K562 (cell line): Measurements from ENCODE around the gene SORT1. TPM values are rescaled to one million over a fixed set of nuclear protein-coding genes. Genes with fewer than 3 reads are reported as not detected.
"Not testable (repeated sequence)": the region's sequence is repeated elsewhere in the genome, so short reads cannot be mapped to it uniquely, and the experiment has no call there.

Source experiments
- ATAC-seq: fragments of 200-7000 bp; cut with Tn5 transposase; 3 replicates; pipeline ENCODE4 v1.9.1; 2020; ENCODE audit warnings: moderate library complexity
- BruUV-seq: library from RNA; stranded (reverse); fragments of 400-500 nt; replicated peaks from 2 replicates; lab custom pipeline; 2021; lab: Mats Ljungman, UMichigan
- CTCF ChIA-PET: fragments of 300-600 bp; formaldehyde crosslinking; extraction: SDS; loops from one replicate; lab custom pipeline; 2021; ENCODE audit warnings: low intra/inter-chr PET ratio; lab: Yijun Ruan, JAX
- POLR2A ChIA-PET: fragments of 300-600, 350-650 bp; sonication (Branson Sonifier 250); formaldehyde crosslinking; extraction: SDS; loops from one replicate; lab custom pipeline; 2021; ENCODE audit warnings: antibody characterized with exemption, inconsistent platforms; lab: Yijun Ruan, JAX
- DNase-seq, 4 experiments: peaks; one replicate each; pipeline versions ENCODE4 v3.0.0 to v3.0.0-alpha.2; 2011 to 2018; ENCODE audit warnings: low spot score in 3 of 4, mixed read lengths in 3 of 4; ENCODE audit errors: extremely low read depth in 1 of 4
- FAIRE-seq: peaks from 2 replicates; lab custom pipeline; 2011; peaks lifted over from hg19 to GRCh38; lab: Jason Lieb, UNC
- H2AFZ ChIP-seq: 2 replicates; pipeline ENCODE4 v1.6.0; 2011; ENCODE audit warnings: low read depth, low read length, control low read depth, inconsistent platforms
- H3K27ac ChIP-seq: fragments of 200-600 bp; 3 replicates; pipeline ENCODE4 v1.8.0; 2011; ENCODE audit warnings: low read depth, mild to moderate bottlenecking, control low read depth, inconsistent platforms, low read length, moderate library complexity, mixed read lengths; ENCODE audit errors: extremely low read depth
- H3K27me3 ChIP-seq, 2 experiments: fragments of 300-600 bp in 1 of 2; 2 replicates in 1 of 2; 3 replicates in 1 of 2; pipeline versions ENCODE4 v1.6.0 to v1.8.0; 2011; ENCODE audit warnings: inconsistent platforms in 2 of 2, low read length in 2 of 2, mild to moderate bottlenecking in 1 of 2, mixed read lengths in 1 of 2, moderate library complexity in 1 of 2; ENCODE audit not compliant: control insufficient read depth in 2 of 2, insufficient read depth in 2 of 2
- H3K36me3 ChIP-seq: fragments of 300-600 bp; 3 replicates; pipeline ENCODE4 v1.8.0; 2011; ENCODE audit warnings: mild to moderate bottlenecking, low read length, inconsistent platforms; ENCODE audit not compliant: control insufficient read depth, insufficient read depth
- H3K4me1 ChIP-seq, 2 experiments: fragments of 200-600 bp in 1 of 2; replicated peaks in 1 of 2; 2 replicates in 1 of 2; 3 replicates in 1 of 2; pipeline versions ENCODE4 v1.5.1 to v1.8.0; 2011; ENCODE audit warnings: inconsistent platforms in 2 of 2, low read length in 2 of 2, mild to moderate bottlenecking in 1 of 2, mixed read lengths in 1 of 2, moderate library complexity in 1 of 2; ENCODE audit not compliant: control insufficient read depth in 2 of 2, insufficient read depth in 2 of 2
- H3K4me2 ChIP-seq: 2 replicates; pipeline ENCODE4 v1.6.1; 2011; ENCODE audit warnings: low read length, control low read depth, inconsistent platforms, mixed read lengths; ENCODE audit not compliant: insufficient read depth
- H3K4me3 ChIP-seq: fragments of 200-600 bp; sonication (generic), shearing (Covaris generic); 2 replicates; pipeline ENCODE4 v1.5.1; 2016; ENCODE audit warnings: control low read depth, inconsistent platforms
- H3K79me2 ChIP-seq: fragments of 200-600 bp; 3 replicates; pipeline ENCODE4 v1.8.0; 2011; ENCODE audit warnings: low read length, inconsistent platforms; ENCODE audit not compliant: control insufficient read depth, insufficient read depth
- H3K9ac ChIP-seq, 2 experiments: 2 replicates each; pipeline versions ENCODE4 v1.6.0 to v1.6.1; 2011; ENCODE audit warnings: low read depth in 2 of 2, low read length in 2 of 2, control low read depth in 1 of 2, inconsistent platforms in 1 of 2, mild to moderate bottlenecking in 1 of 2, mixed read lengths in 1 of 2; ENCODE audit not compliant: insufficient read depth in 1 of 2
- H3K9me1 ChIP-seq: one replicate; pipeline ENCODE4 v1.6.0; 2011; ENCODE audit warnings: inconsistent platforms, mild to moderate bottlenecking, low read length, moderate library complexity; ENCODE audit not compliant: control insufficient read depth, insufficient read depth
- H3K9me3 ChIP-seq: replicated peaks from 2 replicates; pipeline ENCODE4 v1.5.1; 2011; ENCODE audit warnings: low read depth, low read length, inconsistent platforms; ENCODE audit not compliant: control insufficient read depth, insufficient read depth
- H4K20me1 ChIP-seq: replicated peaks from 2 replicates; pipeline ENCODE4 v1.6.1; 2011; ENCODE audit warnings: low read length, inconsistent platforms, mixed read lengths; ENCODE audit not compliant: control insufficient read depth, insufficient read depth
- ARID1B ChIP-seq: fragments of 450-650 bp; IDR thresholded peaks from 2 replicates; pipeline ENCODE4 v1.6.1; 2016; ENCODE audit warnings: antibody characterized with exemption, mild to moderate bottlenecking, inconsistent platforms
- BCOR ChIP-seq: fragments of 450-650 bp; IDR thresholded peaks from 2 replicates; pipeline ENCODE4 v1.6.1; 2016
- BRD9 ChIP-seq: fragments of 450-650 bp; IDR thresholded peaks from 2 replicates; pipeline ENCODE4 v1.6.1; 2018; ENCODE audit warnings: low read depth; ENCODE audit not compliant: partially characterized antibody
- CBFA2T3 ChIP-seq: fragments of 450-650 bp; IDR thresholded peaks from 2 replicates; pipeline ENCODE4 v1.6.1; 2017
- DPF2 ChIP-seq: fragments of 450-650 bp; IDR thresholded peaks from 2 replicates; pipeline ENCODE4 v1.6.1; 2016
- FOSL1 ChIP-seq: fragments of 200-800 bp; sonication (Bioruptor generic); conservative IDR thresholded peaks from 2 replicates; pipeline ENCODE4 v1.6.1; 2016; ENCODE audit warnings: missing genetic modification characterization, missing compliant biosample characterization
- NR2C2 ChIP-seq, 2 experiments: fragments of 200-800 bp in 1 of 2; sonication (Bioruptor generic) in 1 of 2; sonication (generic) in 1 of 2; formaldehyde crosslinking in 1 of 2; IDR thresholded peaks; 2 replicates each; pipeline versions ENCODE4 v1.6.1 to v1.8.0; 2016 to 2022; ENCODE audit warnings: mild to moderate bottlenecking in 1 of 2, missing compliant biosample characterization in 1 of 2, missing genetic modification characterization in 1 of 2, missing genetic modification reagents in 1 of 2
- SMARCA4 ChIP-seq: fragments of 450-650 bp; IDR thresholded peaks from 2 replicates; pipeline ENCODE4 v1.6.1; 2016
- SMARCE1 ChIP-seq: fragments of 450-650 bp; IDR thresholded peaks from 2 replicates; pipeline ENCODE4 v1.7.1; 2016; ENCODE audit warnings: mild to moderate bottlenecking
- ZNF384 ChIP-seq: IDR thresholded peaks from 2 replicates; pipeline ENCODE4 v1.6.1; 2012; ENCODE audit warnings: low read depth, low read length, improper control_type of control experiment
- ZNF592 ChIP-seq: fragments of 450-650 bp; IDR thresholded peaks from 2 replicates; pipeline ENCODE4 v1.6.1; 2017; ENCODE audit warnings: antibody characterized with exemption, mild to moderate bottlenecking
- WGBS: fragments of 100-300 bp; shearing (Covaris generic); methylation state at CpG from one replicate; pipeline ENCODE4 v1.1.6; 2016; ENCODE audit warnings: low coverage, mixed read lengths; ENCODE audit not compliant: insufficient coverage; ENCODE audit errors: missing lambda C conversion rate; 5-methylcytosine and 5-hydroxymethylcytosine counted together
- in situ Hi-C: fragments of 300-500 bp; cut with MboI; formaldehyde crosslinking; loops from 4 replicates; pipeline ENCODE4 v1.15.0; 2018; ENCODE audit warnings: inconsistent platforms, mixed read lengths
- intact Hi-C: fragments of 100-400 bp; cut with micrococcal nuclease; formaldehyde crosslinking; loops from 2 replicates; pipeline ENCODE4 v1.14.2; 2022
- polyA plus RNA-seq, 8 experiments: library from polyadenylated mRNA; depleted of rRNA in 4 of 8; stranded (reverse) in 5 of 8; unstranded in 3 of 8; fragments of >200 nt; fragmentation: Nextera tagmentation in 2 of 8; fragmentation: Illumina TruSeq in 1 of 8; extraction: Ambion mirVana in 2 of 8; extraction: Trizol in 1 of 8; gene quantifications; 2 replicates each; pipeline versions ENCODE4 v1.2.1 to v1.2.3, GENCODE V29; 2011 to 2014; ENCODE audit warnings: inconsistent platforms in 1 of 8, missing spikeins in 1 of 8
- total RNA-seq, 7 experiments: library from RNA; depleted of rRNA in 6 of 7; stranded (reverse); fragments of >200 nt in 6 of 7; fragmentation: Illumina TruSeq in 2 of 7; extraction: Trizol in 2 of 7; gene quantifications; 2 replicates each; pipeline versions ENCODE4 v1.2.1 to v1.2.3, GENCODE V29; 2011 to 2021; ENCODE audit warnings: low replicate concordance in 1 of 7
- TF ChIP-seq, protein P1 (sequence below), 2 experiments: IDR thresholded peaks in 1 of 2; conservative IDR thresholded peaks in 1 of 2; 2 replicates each; pipeline ENCODE4 v1.6.1; 2016; ENCODE audit warnings: low read depth in 2 of 2, mild to moderate bottlenecking in 1 of 2, missing compliant biosample characterization in 1 of 2, missing genetic modification characterization in 1 of 2, moderate library complexity in 1 of 2

The SORT1 gene
- total and polyA plus RNA-seq, 9 of the 15 experiments (the other 6 are each of a cell fraction or from before 2014, with no cell fraction given), result 27.4 to 112 (median 65.0) TPM

- H4K20me1 ChIP-seq; FAIRE-seq; BruUV-seq; H3K4me3 ChIP-seq; H3K27me3 ChIP-seq; in situ Hi-C loops; H3K9me1 ChIP-seq; H3K9me3 ChIP-seq; ATAC-seq; H2AFZ ChIP-seq; TF ChIP-seq NR2C2 (CRISPR knock-in tag; IDR thresholded peaks at IDR 0.05): not testable (repeated sequence)
- Histone ChIP-seq H3K36me3 (peaks cover 22% of the 10 kb centered on the region), H3K79me2 (peaks cover 74% of the 10 kb centered on the region), H3K27ac (peak overlapping the region; percentile 92; the same call in 1 of the 3 replicates), H3K4me1 (peaks cover 37 to 58% of the 10 kb centered on the region in 2 experiments), H3K9ac (0 out of 4 replicates have a peak overlapping the region, but pooled peaks of 1 of the 2 experiments have one; percentile 4), H3K4me2 (peak overlapping the region; percentile 87)
- peak in 1 of 4 experiments; percentile 42 for DNase-seq
- 0% methylated on average over 8 of the region's 8 CpGs for WGBS
- TF ChIP-seq SMARCE1 (peak; percentile 37; the same call in 1 of the 2 replicates), ZNF592 (peak; percentile 22; the same call in 1 of the 2 replicates), ZNF384 (peak; percentile 79; the same call in 1 of the 2 replicates), BRD9 (peak; percentile 27), NR2C2 (tag; IDR thresholded peaks at IDR 0.05) (peak; percentile 17), BCOR (peak; percentile 18; the same call in 1 of the 2 replicates), DPF2 (peak; percentile 49; the same call in 1 of the 2 replicates), ARID1B (peak; percentile 55), SMARCA4 (0 out of 2 replicates have a peak, but pooled peaks have one; percentile 15), FOSL1 (peak; percentile 48), CBFA2T3 (peak; percentile 26; the same call in 1 of the 2 replicates)
- TF ChIP-seq, protein P1, sequence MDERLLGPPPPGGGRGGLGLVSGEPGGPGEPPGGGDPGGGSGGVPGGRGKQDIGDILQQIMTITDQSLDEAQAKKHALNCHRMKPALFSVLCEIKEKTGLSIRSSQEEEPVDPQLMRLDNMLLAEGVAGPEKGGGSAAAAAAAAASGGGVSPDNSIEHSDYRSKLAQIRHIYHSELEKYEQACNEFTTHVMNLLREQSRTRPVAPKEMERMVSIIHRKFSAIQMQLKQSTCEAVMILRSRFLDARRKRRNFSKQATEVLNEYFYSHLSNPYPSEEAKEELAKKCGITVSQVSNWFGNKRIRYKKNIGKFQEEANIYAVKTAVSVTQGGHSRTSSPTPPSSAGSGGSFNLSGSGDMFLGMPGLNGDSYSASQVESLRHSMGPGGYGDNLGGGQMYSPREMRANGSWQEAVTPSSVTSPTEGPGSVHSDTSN (CRISPR knock-in tag; IDR thresholded peaks at IDR 0.05; ENCODE audit: low read depth), result not testable (repeated sequence)
- TF ChIP-seq, protein P1 (tag; conservative IDR thresholded peaks at IDR 0.05; ENCODE audit: low read depth), result 0 out of 2 replicates have a peak, but pooled peaks have one; percentile 6
- intact Hi-C loops, result loop anchor here (5.0 kb wide), 1 partner anchor 33 kb away; no protein-coding TSS in a partner anchor
- POLR2A ChIA-PET, result interaction anchor here (1.0 to 1.4 kb wide), 2 partner anchors 12 to 88 kb away, joined by 3 to 5 read pairs; no protein-coding TSS in a partner anchor
- CTCF ChIA-PET, result interaction anchor here (0.7 kb wide), 1 partner anchor 132 kb away, joined by 3 read pairs; no protein-coding TSS in a partner anchor
Observed at GRCh38 chr1:109395282-109395599, 2.5 kb downstream of the SORT1 start.
